ENCODE results near the gene IGSF9B.
A peak's percentile ranks its signal among the peaks of the same experiment; 100 is the strongest.

Gene IGSF9B

DNA sequence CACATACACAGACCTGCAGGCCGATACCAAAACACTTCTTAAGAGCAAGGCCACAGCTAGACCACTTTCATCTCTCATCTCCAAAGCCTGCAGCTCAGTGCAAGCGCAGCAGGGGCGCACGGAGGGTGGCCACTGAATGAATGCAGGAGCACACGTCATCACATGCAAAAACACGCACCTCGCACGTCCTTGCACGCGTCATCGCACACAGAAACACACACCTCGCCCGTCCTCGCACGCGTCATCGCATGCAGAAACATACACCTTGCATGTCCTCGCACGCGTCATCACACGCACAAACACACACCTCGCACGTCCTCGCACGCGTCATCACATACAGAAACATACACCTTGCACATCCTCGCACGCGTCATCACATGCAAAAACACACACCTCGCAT is 17.2 kb downstream of the IGSF9B start:
- Mint-ChIP-seq H3K27ac (no peak overlapping the region), H3K4me1 (peaks cover 15% of the 10 kb centered on the region)

DNA sequence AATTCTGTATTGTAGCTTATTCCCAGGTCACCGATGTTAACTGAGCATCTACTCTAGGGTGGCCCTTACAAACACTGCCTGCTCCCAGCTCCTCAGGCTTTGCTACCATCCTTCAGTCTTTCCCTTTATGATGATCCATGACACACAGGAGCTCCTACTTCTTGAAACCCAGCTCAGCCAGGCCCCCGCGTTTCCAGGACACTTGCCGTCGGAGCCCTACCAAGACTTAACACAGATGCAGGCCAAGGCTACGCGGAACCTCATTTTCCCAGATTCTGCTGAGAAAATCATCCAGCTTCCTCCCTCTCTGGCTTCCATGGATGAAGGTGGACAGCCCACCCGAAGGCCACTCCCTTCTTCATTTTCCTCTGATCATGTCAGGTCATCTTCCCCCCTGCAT is 18.6 kb downstream of the IGSF9B start:
- H3K4me1 Mint-ChIP-seq = peaks cover 5% of the 10 kb centered on the region
- no peak overlapping the region for H3K27ac Mint-ChIP-seq
- no peak overlapping the region for H3K4me3 Mint-ChIP-seq
- peaks cover 5% of the 10 kb centered on the region for H3K36me3 Mint-ChIP-seq
- no peaks in the 10 kb centered on the region for H3K9me3 Mint-ChIP-seq
- H3K27me3 Mint-ChIP-seq = no peaks in the 10 kb centered on the region

More for the DNA sequence above, 17.2 kb downstream of the IGSF9B start:
- H3K27me3 Mint-ChIP-seq = no peaks in the 10 kb centered on the region
- H3K4me3 Mint-ChIP-seq = no peak overlapping the region
- H3K9me3 Mint-ChIP-seq = no peaks in the 10 kb centered on the region
- peaks cover 6% of the 10 kb centered on the region for H3K36me3 Mint-ChIP-seq

DNA sequence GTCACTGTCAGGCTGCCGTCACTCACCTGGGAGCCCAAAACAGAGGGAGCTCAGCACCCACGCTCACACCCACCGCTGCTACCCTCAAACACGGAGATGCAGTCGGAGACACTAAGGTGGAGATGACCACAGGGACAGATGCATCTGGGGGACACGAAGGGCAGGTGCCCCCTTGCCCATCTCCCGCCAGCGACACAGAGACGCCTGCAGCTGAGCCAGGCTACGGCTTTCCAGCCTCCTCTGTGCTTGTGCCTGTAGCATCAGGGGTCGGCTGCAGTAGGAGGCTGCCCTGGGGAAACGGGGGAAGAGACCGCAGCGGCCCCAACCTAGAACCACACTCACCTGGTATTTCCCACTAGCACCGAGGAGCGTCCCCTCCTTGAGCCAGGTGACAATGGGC is 19.3 kb downstream of the IGSF9B start:
- Mint-ChIP-seq H3K9me3 (no peaks in the 10 kb centered on the region), H3K27ac (no peak overlapping the region), H3K4me1 (no peaks in the 10 kb centered on the region), H3K36me3 (peaks cover 5% of the 10 kb centered on the region), H3K4me3 (no peak overlapping the region), H3K27me3 (no peaks in the 10 kb centered on the region)

DNA sequence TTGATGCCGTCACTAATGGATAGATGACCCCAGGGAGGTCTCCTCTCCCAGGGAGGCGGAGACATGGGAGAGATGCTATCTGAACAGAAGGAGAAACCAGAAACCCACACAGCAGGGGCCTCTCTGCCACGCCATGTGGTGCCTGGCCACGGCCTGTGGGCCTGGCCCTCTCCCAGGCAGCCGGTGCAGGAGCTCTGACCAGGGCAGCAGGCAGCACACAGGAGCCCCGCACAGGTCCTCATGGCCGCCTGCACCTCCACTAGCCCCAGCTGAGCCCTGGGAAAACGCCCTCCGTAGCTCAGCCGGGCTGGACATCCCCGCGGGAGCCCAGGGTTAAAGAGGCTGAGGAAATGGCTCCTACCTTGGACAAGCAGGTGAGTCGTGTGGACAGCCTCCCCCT is 19.8 kb downstream of the IGSF9B start:
- Mint-ChIP-seq H3K4me3 (no peak overlapping the region), H3K9me3 (no peaks in the 10 kb centered on the region), H3K36me3 (peaks cover 5% of the 10 kb centered on the region), H3K27ac (no peak overlapping the region), H3K27me3 (no peaks in the 10 kb centered on the region), H3K4me1 (no peaks in the 10 kb centered on the region)

DNA sequence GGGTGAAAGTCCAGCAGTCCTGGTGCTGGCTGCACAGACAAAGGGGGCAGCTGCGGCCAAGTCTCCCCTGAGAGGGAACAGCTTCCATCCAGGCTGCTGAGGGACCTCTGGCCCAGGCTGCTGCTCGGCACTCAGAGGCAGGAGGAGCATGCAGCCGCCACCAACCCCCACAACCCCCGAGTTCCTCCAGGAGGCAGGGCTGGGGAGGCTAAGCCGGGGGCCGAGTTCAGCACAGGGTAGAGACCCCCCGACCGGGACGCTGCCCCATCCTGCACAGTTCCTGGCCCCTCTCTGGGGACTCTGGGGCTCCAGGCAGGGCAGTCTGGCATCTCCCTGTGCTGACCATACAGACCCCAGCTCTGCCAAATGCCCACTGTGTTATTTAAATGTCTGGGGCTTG is 20.2 kb downstream of the IGSF9B start:
- H3K4me3 Mint-ChIP-seq = no peak overlapping the region
- H3K4me1 Mint-ChIP-seq = no peaks in the 10 kb centered on the region
- H3K9me3 Mint-ChIP-seq = no peaks in the 10 kb centered on the region
- H3K27ac Mint-ChIP-seq = no peak overlapping the region
- H3K27me3 Mint-ChIP-seq = no peaks in the 10 kb centered on the region
- H3K36me3 Mint-ChIP-seq = peaks cover 3% of the 10 kb centered on the region

DNA sequence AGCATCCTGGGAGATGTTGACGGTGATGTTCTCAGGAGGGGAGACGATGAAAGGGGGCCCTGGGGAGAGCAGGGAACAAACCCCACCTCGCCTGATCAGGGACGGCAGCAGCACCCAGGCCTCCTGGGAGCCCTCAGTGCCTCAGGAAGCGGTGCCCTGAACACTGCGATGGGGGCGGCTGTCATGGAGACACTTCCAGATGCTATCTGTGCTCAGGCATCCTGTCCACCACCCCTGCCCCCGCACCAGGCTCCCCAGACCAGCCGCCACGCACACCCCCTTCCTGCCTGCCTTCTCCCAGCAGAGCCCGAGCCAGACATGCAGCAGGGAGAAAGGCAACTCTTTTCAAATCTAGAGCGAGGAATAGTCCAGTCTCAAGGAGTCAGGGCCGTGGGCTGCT is 20.6 kb downstream of the IGSF9B start:
- H3K4me1 Mint-ChIP-seq = no peaks in the 10 kb centered on the region
- H3K27ac Mint-ChIP-seq = no peak overlapping the region
- no peaks in the 10 kb centered on the region for H3K27me3 Mint-ChIP-seq
- H3K4me3 Mint-ChIP-seq = no peak overlapping the region
- H3K9me3 Mint-ChIP-seq = no peaks in the 10 kb centered on the region
- H3K36me3 Mint-ChIP-seq = peaks cover 2% of the 10 kb centered on the region

DNA sequence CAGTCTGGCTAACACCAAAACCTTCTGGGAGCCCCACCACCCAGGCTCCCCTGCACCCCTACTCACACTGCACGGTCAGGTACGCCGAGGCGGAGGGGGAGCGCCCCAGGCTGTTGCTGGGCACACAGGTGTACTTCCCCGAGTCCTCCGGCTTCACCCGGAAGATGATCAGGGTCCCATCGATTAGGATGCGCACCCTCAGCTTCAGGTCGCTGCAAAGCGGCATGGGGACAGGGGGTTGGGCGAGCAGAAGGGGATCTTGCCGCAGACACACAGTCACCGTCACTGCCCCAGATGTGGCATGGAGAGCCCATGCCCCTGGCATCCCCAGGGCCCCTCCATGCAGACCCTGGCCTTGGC is 21.2 kb downstream of the IGSF9B start:
- Mint-ChIP-seq H3K9me3 (no peaks in the 10 kb centered on the region), H3K27me3 (no peaks in the 10 kb centered on the region), H3K36me3 (peaks cover 2% of the 10 kb centered on the region), H3K27ac (peak overlapping the region; percentile 17), H3K4me3 (no peak overlapping the region), H3K4me1 (no peaks in the 10 kb centered on the region)

DNA sequence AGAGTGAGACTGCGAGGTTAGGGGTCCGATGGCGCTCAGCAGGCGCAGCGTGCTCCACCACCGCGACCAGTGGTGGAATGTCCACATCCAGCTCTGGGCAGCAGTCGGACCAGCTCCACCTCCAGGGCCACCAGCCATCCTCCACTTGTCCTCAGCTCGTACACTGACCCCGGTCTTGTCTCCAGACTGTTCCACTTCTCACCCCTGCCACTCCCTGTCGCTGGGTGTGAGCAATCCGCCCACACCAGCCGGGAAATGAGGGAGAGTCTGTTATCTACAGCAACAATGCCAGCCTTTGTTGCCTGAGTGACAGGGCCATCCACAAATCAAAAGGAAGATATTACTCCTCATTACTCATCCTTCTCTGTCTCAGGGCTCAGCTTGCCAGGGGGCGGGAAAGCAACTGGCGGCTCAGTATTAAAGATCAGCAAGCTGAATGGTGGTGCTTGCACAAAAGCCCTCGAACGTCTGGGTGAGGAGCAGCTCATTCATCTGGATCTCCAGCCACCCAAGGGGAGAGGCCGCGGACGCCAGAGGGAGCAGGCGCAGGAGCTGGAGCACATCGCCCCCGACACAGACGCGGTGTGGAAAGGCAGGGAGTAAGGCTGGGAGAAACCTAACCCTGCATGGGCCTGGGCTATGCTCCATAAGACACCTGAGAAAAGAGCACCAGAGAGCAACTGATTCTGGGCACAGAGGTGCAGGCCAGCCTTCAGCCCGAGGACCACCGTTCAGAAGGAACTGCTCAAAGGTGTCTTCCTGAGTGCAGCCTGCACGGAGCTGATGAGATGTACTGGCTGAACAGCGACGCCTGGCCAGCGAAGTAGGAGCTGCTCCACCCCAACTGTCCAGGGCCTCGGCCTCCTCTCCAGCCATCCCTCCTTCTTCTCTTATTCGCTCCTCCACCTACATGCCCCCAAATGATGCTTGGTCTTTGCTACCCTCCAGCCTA is 21.9 kb downstream of the IGSF9B start:
- H3K27ac Mint-ChIP-seq = no peak overlapping the region

DNA sequence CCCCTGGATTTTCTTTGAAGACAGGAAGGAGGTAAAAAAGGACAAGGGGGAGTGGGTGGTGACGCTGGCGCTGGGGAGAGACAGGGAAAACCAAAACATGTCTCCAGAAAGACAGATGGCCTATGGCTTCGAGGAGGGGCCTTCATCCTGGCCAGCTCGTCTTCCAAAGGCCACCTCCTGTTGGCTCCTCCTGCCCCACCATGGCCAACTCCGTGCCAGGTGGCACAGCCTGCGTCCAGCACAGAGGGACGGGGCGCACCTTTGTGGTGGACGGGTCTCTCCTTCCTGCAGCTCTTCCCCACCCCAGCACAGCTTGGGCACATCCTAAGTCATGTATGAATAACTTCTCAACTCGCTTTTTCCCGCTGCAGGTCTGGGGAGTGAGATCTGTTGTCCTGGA is 22.7 kb downstream of the IGSF9B start:
- H3K4me3 Mint-ChIP-seq = no peak overlapping the region
- no peaks in the 10 kb centered on the region for H3K9me3 Mint-ChIP-seq
- H3K27me3 Mint-ChIP-seq = no peaks in the 10 kb centered on the region
- H3K36me3 Mint-ChIP-seq = peaks cover 2% of the 10 kb centered on the region
- peaks cover 2% of the 10 kb centered on the region for H3K4me1 Mint-ChIP-seq
- H3K27ac Mint-ChIP-seq = peak overlapping the region; percentile 20

More for the DNA sequence above, 21.9 kb downstream of the IGSF9B start:
- Mint-ChIP-seq H3K36me3 (peaks cover 2% of the 10 kb centered on the region), H3K9me3 (no peaks in the 10 kb centered on the region), H3K27me3 (no peaks in the 10 kb centered on the region), H3K4me3 (no peak overlapping the region), H3K4me1 (no peaks in the 10 kb centered on the region)

DNA sequence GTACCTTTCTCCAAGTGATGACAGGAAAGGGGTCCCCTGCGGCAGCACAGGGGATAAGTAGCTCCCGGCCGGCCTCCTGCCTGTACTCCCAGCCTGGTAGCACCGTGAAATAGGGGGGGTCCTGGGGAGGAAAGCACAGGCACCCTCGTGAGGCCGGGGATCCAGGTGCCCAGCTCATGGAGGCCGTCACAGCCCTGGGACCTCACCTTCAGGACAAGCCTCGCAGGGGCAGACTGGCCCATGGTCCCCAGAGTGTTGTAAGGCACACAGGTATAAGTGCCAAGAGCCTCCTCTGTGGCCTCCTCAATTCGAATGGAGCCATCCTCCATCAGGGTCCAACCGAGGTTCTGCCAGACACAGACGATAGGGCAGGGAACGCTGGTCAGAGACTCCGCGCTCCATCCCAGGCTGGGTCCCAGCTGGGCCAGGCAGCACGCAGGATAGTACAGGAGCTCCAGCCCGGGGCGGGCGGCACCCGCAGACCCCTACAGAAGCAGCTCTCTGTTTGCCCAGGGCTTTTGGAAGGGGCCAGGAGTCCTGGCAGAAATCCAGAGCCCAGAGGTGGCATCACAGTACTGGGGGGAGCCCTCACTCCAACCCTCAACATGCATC is 25.2 kb downstream of the IGSF9B start:
- no peaks in the 10 kb centered on the region for H3K9me3 Mint-ChIP-seq
- H3K27ac Mint-ChIP-seq = no peak overlapping the region
- H3K4me1 Mint-ChIP-seq = peaks cover 18% of the 10 kb centered on the region
- no peaks in the 10 kb centered on the region for H3K27me3 Mint-ChIP-seq
- no peak overlapping the region for H3K4me3 Mint-ChIP-seq
- no peaks in the 10 kb centered on the region for H3K36me3 Mint-ChIP-seq

DNA sequence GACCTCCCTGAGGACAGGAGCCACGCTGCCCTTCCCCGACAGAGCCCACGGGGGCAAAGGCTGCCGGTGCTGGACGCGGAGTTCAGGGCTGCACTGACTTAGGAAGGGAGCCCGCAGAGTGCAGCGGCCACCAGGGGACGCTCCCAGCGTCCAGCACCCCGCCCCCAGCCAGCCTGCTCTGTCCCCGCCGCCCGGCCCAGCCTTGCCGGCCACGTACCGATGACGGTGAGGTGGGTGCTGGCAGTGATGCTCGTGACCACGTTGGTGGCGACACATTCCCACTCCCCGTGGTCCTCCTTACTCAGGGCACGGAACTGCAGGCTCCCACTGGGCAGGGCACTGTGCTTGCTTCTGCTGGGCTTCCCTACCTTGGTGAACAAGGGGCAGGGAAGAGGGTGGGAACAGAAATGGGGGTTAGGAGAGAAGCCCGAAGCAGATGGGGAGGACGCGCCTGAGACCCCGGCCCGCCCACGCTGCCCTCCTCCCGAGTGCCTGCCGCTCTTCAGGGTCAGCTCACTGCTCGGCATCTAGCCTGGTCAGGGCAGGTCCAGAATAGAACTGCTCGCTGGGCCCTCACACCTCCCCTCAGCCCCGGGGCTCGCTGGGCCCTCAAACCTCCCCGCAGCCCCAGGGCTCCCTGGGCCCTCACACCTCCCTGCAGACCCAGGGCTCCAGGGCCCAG is 25.9 kb downstream of the IGSF9B start:
- Mint-ChIP-seq H3K27me3 (no peaks in the 10 kb centered on the region), H3K4me3 (no peak overlapping the region), H3K4me1 (peaks cover 18% of the 10 kb centered on the region), H3K9me3 (no peaks in the 10 kb centered on the region), H3K27ac (no peak overlapping the region), H3K36me3 (no peaks in the 10 kb centered on the region)

DNA sequence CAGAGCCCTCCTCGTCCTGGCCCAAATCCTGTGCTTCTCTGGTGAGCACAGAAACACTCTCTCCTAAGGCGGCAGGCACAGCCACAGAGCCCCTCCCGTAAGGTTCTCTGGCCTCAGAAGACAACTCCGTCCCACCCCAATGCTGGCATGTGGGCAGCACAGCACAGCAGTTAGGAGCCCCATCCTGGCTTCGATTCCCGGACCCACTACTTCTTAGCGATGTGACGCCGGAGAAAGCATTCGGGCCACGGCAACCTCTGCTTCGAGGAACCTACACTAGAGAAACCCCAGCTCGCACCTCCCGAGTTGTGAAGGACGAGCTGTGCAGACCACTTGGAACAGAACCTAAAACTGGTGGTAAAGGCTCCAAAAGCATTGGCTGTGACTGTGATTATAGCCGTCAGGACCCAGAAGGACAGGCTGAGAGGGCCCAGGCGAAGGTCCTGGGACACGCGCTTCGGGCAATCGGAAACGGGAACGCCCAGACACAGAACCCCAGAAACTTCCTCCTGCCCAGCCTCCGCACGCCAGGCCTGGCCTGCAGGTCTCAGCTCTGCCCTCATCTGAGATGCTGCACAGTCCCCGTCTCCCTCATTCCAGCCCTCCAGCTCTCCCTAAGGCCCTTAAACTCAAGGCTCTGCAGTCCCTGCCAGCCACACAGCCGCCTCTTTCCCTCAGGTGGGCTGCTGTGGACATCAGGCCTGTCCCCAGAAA is 26.6 kb downstream of the IGSF9B start:
- no peaks in the 10 kb centered on the region for H3K9me3 Mint-ChIP-seq
- H3K4me1 Mint-ChIP-seq = peaks cover 18% of the 10 kb centered on the region

DNA sequence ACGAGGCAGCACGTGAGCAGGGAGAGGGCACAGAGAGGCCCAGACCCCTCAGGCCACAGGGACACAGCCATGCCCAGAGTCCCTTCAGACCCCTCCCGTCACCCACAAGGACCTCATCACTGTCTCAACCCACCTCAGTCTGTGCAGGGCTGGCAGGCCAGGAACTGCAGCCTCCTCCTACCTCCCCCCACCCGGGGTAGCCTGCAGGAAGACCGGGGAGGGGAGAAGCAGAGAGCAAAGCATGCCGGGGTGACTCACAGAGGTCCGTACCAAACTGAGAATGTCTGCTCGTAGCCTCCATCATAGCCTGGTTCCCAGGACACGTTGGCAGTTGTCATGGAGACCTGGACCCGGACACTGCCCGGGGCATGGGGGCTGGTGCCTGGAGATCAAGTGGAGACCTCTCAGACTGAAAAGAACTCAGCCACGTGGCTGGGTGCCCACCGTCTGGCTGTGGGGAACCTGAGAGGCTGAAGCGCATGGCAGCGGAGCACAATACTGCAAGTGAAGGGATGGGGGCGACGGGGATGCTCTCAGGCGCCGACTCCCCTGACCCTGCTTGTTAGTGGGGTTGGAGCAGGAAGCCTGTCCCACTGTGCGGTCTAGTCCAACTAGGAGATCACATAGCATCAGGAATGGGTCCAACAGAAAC is 27.2 kb downstream of the IGSF9B start:
- H3K36me3 Mint-ChIP-seq = no peaks in the 10 kb centered on the region
- peaks cover 18% of the 10 kb centered on the region for H3K4me1 Mint-ChIP-seq
- H3K27me3 Mint-ChIP-seq = no peaks in the 10 kb centered on the region
- H3K4me3 Mint-ChIP-seq = no peak overlapping the region
- H3K27ac Mint-ChIP-seq = no peak overlapping the region
- H3K9me3 Mint-ChIP-seq = no peaks in the 10 kb centered on the region

More for the DNA sequence above, 26.6 kb downstream of the IGSF9B start:
- no peaks in the 10 kb centered on the region for H3K36me3 Mint-ChIP-seq
- H3K4me3 Mint-ChIP-seq = no peak overlapping the region
- H3K27me3 Mint-ChIP-seq = no peaks in the 10 kb centered on the region
- no peak overlapping the region for H3K27ac Mint-ChIP-seq

DNA sequence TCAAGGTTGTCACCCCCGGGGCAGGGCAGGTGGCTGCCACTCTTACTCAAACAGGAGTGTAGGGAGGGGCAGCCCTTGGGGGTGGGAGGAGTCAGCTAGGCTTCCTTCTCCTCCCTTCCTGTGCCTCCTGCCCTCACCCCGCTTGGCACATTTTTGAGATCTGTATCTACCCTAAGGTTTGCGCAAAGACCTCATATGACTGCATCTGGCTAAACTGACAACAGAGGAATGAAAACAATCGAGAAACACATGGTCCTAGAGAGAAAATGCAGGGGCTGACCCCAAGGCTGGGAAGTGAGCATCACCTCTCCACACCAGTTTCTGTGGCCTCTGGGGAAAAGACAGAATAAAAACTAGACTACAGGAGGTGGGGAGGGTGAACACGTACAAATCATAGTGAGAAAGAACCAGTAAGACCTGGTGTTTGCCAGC is 28.1 kb downstream of the IGSF9B start:
- H3K9me3 Mint-ChIP-seq = no peaks in the 10 kb centered on the region
- H3K4me3 Mint-ChIP-seq = peak overlapping the region; percentile 61
- H3K36me3 Mint-ChIP-seq = peaks cover 3% of the 10 kb centered on the region
- peak overlapping the region; percentile 80 for H3K27ac Mint-ChIP-seq
- H3K27me3 Mint-ChIP-seq = no peaks in the 10 kb centered on the region
- peaks cover 18% of the 10 kb centered on the region for H3K4me1 Mint-ChIP-seq
